Measurements from ENCODE around the gene APOL6. TPM values are rescaled to one million over a fixed set of nuclear protein-coding genes. Genes with fewer than 3 reads are reported as not detected.

The APOL6 gene
- 50.3 and 58.3 TPM in 2 replicates for total RNA-seq
- 11.8 and 18.7 TPM in 2 replicates for polyA plus RNA-seq
- 10.8 and 20.4 TPM in 2 replicates for polyA plus RNA-seq (2012)
- 18.8 and 19.3 TPM in 2 replicates for polyA minus RNA-seq (ENCODE audit: low replicate concordance)

- Histone ChIP-seq H3K27me3 (ENCODE audit: control insufficient read depth, insufficient read depth, low read length) (no peaks in the 10 kb centered on the region), H3K27ac (ENCODE audit: insufficient read depth, low read length) (peak within 1 kb of the TSS; percentile 96), H3K4me1 (ENCODE audit: control insufficient read depth, extremely low read depth, insufficient read depth, low read length) (peaks cover 14% of the 10 kb centered on the region), H3K36me3 (ENCODE audit: control insufficient read depth, insufficient read depth, low read length) (no peaks in the 10 kb centered on the region), H4K20me1 (ENCODE audit: control insufficient read depth, extremely low read depth, insufficient read depth, low read length) (no peaks in the 10 kb centered on the region), H2AFZ (ENCODE audit: low read length) (peak within 1 kb of the TSS; percentile 56), H3K79me2 (ENCODE audit: control insufficient read depth, insufficient read depth, low read length) (peaks cover 22% of the 10 kb centered on the region), H3K4me3 (replicated peaks in 1 of 4; ENCODE audit: control extremely low read depth in 1 of 4, insufficient read depth in 1 of 4, low read depth in 3 of 4, low read length in 4 of 4) (peak within 1 kb of the TSS; percentile 74 to 96 (median 88)), H3K4me2 (ENCODE audit: extremely low read depth, insufficient read depth, low read length) (peak within 1 kb of the TSS; percentile 99), H3K9me3 (ENCODE audit: control insufficient read depth, insufficient read depth, low read depth, low read length) (no peaks in the 10 kb centered on the region), H3K9ac (ENCODE audit: insufficient read depth, low read length) (peak within 1 kb of the TSS; percentile 80)
- DNase-seq (ENCODE audit: low read depth in 2 of 2): peak; percentile 55 to 92
- TF ChIP-seq EZH2 (IDR thresholded peaks at IDR 0.05; ENCODE audit: low read length, missing control alignments) (no peak), CTCF (conservative IDR thresholded peaks at IDR 0.05 in 1 of 2, IDR thresholded peaks at IDR 0.05 in 1 of 2; ENCODE audit: low read depth in 1 of 2, low read length in 2 of 2) (no peak)
These were observed at the start of gene APOL6 for GRCh38 chr22:35648066-35649025. APOL6 (plus strand) TSS chr22:35648446; CDS start chr22:35656426, 7,980 bp downstream.

- no peak for TF ChIP-seq EZH2 (IDR thresholded peaks at IDR 0.05; ENCODE audit: low read length, missing control alignments)
- no peak for TF ChIP-seq CTCF (conservative IDR thresholded peaks at IDR 0.05 in 1 of 2, IDR thresholded peaks at IDR 0.05 in 1 of 2; ENCODE audit: low read depth in 1 of 2, low read length in 2 of 2)
- no peak overlapping the region for H3K4me2 ChIP-seq (ENCODE audit: extremely low read depth, insufficient read depth, low read length)
- H3K36me3 ChIP-seq (ENCODE audit: control insufficient read depth, insufficient read depth, low read length): no peaks in the 10 kb centered on the region
- no peaks in the 10 kb centered on the region for H3K79me2 ChIP-seq (ENCODE audit: control insufficient read depth, insufficient read depth, low read length)
- H3K27ac ChIP-seq (ENCODE audit: insufficient read depth, low read length): no peak overlapping the region
- H4K20me1 ChIP-seq (ENCODE audit: control insufficient read depth, extremely low read depth, insufficient read depth, low read length): no peaks in the 10 kb centered on the region
- H2AFZ ChIP-seq (ENCODE audit: low read length): no peak overlapping the region
- H3K4me1 ChIP-seq (ENCODE audit: control insufficient read depth, extremely low read depth, insufficient read depth, low read length): no peaks in the 10 kb centered on the region
- no peaks in the 10 kb centered on the region for H3K9me3 ChIP-seq (ENCODE audit: control insufficient read depth, insufficient read depth, low read depth, low read length)
- no peak overlapping the region for H3K4me3 ChIP-seq (replicated peaks in 1 of 4; ENCODE audit: control extremely low read depth in 1 of 4, insufficient read depth in 1 of 4, low read depth in 3 of 4, low read length in 4 of 4)
- no peaks in the 10 kb centered on the region for H3K27me3 ChIP-seq (ENCODE audit: control insufficient read depth, insufficient read depth, low read length)
- no peak overlapping the region for H3K9ac ChIP-seq (ENCODE audit: insufficient read depth, low read length)
- DNase-seq (ENCODE audit: low read depth in 2 of 2): no peak
These were observed 48.9 kb upstream of the APOL6 start for GRCh38 chr22:35599364-35599763.

- TF ChIP-seq EZH2 (IDR thresholded peaks at IDR 0.05; ENCODE audit: low read length, missing control alignments) (no peak), CTCF (conservative IDR thresholded peaks at IDR 0.05 in 1 of 2, IDR thresholded peaks at IDR 0.05 in 1 of 2; ENCODE audit: low read depth in 1 of 2, low read length in 2 of 2) (no peak)
- no peaks in the 10 kb centered on the region for H3K27me3 ChIP-seq (ENCODE audit: control insufficient read depth, insufficient read depth, low read length)
- H3K4me3 ChIP-seq (replicated peaks in 1 of 4; ENCODE audit: control extremely low read depth in 1 of 4, insufficient read depth in 1 of 4, low read depth in 3 of 4, low read length in 4 of 4): no peak overlapping the region
- no peaks in the 10 kb centered on the region for H4K20me1 ChIP-seq (ENCODE audit: control insufficient read depth, extremely low read depth, insufficient read depth, low read length)
- H3K79me2 ChIP-seq (ENCODE audit: control insufficient read depth, insufficient read depth, low read length): no peaks in the 10 kb centered on the region
- H3K4me2 ChIP-seq (ENCODE audit: extremely low read depth, insufficient read depth, low read length): no peak overlapping the region
- H2AFZ ChIP-seq (ENCODE audit: low read length): no peak overlapping the region
- no peaks in the 10 kb centered on the region for H3K36me3 ChIP-seq (ENCODE audit: control insufficient read depth, insufficient read depth, low read length)
- no peaks in the 10 kb centered on the region for H3K9me3 ChIP-seq (ENCODE audit: control insufficient read depth, insufficient read depth, low read depth, low read length)
- H3K4me1 ChIP-seq (ENCODE audit: control insufficient read depth, extremely low read depth, insufficient read depth, low read length): no peaks in the 10 kb centered on the region
- no peak overlapping the region for H3K27ac ChIP-seq (ENCODE audit: insufficient read depth, low read length)
- DNase-seq (ENCODE audit: low read depth in 2 of 2): no peak
- no peak overlapping the region for H3K9ac ChIP-seq (ENCODE audit: insufficient read depth, low read length)
These were observed 47.8 kb upstream of the APOL6 start for GRCh38 chr22:35600476-35600875.

Measured in fibroblast of lung (primary cell).